Central memory CD4-positive, alpha-beta T cell (primary cell): ENCODE data around the gene C11orf91.
"Not testable (repeated sequence)": the region's sequence is repeated elsewhere in the genome, so short reads cannot be mapped to it uniquely, and the experiment has no call there.

Experiments used
- DNase-seq: peaks from one replicate; pipeline ENCODE4 v3.0.0; 2022

The C11orf91 gene

GRCh38 chr11:33721426-33721825, 20.8 kb upstream of the C11orf91 start:
- DNase-seq, result no peak

DNA sequence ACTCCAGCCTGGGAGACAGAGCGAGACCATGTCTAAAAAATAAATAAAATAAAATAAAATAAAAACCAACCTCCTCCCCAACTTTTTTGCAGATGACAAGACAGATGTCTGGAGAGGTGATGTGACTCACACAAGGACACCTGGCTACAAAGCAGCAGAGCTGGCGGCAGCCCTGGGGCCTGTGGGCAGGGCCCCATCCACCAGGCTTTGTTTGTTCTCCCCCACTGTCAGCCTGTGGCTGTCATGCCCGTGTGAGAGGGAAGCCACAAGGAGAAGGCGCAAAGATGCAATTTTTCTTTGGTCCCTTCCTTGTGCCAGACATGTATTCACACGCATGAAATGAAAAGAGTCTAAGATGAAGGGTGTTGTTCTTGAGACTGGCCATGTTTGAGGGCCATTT, 19.0 kb upstream of the C11orf91 start:
- no peak for DNase-seq

DNA sequence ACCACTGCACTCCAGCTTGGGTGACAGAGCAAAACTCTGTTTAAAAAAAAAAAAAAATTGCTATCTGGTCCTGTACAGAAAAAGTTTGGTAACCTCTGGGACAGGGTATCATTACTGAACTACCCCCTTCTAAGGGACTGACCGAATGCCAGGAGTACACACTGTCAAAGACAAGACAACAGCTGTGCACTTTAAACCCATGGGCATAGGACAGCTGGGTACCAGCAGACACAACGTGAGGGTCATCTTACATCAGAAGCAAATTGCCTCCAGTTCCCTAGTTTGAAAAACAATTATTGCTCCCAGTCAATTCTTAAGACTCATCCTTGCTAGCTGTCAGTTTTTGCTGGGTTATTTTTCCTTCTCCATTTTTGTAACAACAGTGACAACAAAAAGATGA, 17.8 kb upstream of the C11orf91 start:
- no peak for DNase-seq

DNA sequence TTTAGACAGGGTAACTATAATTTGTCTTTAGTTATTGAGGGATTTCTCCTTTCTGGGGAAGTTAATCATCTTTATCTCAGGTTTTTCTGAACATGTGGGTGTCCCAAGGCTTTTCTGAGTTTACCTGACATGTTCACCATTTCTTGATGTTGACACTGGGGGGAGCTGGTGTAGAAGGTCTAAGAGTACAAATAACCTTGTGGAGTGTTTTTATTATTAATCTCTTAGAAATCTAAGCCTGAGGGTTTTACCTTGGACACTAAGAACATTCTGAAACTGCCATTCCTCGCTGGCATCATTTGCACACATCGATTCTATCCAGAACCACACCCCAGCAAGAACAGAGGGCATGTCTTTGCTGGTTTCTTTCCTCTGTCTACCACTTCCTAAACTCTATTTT, 15.6 kb upstream of the C11orf91 start:
- no peak for DNase-seq

DNA sequence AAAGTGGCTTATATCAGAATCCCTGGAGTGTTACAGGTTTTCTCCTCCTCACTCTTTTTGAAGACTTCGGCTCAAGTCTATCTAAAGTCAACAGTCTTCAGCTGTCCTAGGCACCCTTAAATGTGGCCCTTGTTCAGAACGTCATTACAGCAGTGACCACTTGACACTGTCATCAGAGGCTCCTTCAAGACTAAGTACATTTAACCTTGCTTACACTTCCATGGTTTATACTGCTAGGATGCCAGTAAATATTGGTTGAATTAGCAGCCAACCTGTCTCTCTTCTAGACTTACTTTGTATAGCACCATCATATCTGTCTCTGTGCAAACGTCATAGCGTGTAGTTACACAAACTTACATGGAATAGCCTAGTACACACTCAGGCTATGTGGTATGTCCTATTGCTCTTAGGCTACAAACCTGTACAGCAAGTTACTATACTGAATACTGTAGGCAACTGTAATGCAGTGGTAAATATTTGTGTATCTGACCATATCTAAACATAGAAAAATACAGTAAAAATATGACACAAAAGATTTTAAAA, 13.3 kb upstream of the C11orf91 start:
- DNase-seq, result no peak

DNA sequence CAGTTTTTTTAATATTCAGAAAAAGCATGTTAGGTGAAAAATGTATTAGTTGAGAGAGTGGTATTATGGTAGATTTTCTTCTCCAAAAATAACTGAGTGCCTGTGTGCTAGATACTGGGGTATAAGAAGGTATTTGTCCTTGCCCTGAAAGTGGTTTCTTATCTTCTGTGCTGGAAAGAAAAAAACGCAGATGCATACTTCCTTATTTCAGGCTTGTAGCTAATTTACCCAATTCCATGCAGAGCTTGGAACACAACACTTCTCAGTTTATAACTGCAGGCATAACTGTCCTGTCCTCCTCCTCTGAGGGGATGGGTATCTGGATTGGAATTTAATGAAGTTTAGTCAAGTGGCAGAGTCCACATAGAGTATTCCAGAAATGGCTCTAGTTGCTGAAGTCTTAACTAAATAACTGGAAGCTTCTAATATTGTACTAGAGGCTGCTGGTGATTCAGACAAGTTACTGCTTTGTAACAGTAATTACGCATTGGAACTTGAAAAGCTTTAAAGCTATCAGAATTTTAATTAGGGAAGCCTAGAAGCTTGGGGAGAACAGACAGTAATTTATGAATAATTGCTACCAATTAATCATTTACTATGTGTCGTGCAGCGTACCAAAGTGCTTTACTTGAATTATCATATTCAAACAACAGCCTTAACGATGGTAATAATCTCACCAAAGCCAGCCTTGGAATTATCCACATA, 12.7 kb upstream of the C11orf91 start:
- no peak for DNase-seq

GRCh38 chr11:33712436-33712835, 11.8 kb upstream of the C11orf91 start:
- no peak for DNase-seq

DNA sequence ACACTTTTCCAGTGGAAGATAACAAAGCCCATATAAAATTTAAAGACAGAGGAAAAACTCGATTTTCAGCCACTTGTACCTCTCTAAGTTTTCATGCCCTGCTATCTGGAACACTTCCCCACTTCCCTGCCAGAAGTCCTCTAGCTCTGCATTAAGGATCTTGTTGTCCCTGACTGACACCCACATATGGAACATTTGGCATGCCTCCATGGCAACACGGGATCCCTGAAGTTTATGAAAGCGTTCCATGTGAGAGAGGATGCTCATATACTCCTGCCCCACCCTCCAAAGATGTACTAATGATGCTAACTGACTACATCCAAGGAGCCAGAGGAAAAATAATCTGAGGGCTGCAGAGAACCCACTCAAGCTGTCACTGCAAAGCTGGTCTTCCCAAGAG, 8.8 kb upstream of the C11orf91 start:
- DNase-seq, result no peak

DNA sequence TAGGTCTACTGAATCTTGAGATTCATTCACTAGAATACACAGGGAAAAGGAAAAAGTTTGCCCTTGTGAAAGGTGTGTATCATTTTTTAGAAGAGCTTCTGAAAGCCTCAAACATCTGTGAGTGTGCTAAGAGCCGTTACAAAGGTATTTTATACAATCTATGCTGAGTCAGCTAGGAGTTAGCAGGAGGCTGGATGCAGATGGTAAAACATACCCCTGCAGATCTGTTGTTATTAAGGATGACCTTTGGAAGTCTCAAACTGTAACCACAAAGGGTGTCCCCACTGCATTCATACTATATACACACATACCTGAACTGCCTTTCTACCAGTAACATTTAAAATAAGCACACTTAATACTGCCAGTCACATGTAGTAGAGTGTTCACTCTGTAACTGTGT, 8.4 kb upstream of the C11orf91 start:
- DNase-seq, result no peak

- not testable (repeated sequence) for DNase-seq
Measured at GRCh38 chr11:33707831-33708230, 7.2 kb upstream of the C11orf91 start.

- no peak for DNase-seq
Measured at GRCh38 chr11:33706966-33707365, 6.3 kb upstream of the C11orf91 start.

DNA sequence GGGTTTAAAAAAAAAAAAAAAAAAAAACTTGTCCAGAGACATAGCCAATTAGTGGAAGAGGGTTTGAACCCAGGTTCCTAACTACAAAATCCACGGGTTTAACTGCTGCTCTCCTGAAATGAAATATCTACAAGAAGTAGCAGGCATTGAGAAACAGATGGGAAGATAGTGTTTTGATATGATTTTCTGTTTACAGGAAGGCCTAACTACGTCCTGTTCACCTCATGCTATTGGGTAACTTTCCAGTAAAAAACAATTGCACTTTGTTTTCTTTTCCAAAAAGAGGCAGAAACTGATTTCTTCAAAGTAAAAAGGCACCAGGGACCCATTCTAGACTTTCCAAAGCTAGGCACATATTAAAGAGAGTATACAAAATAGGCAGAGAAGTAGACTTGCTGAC, 5.9 kb upstream of the C11orf91 start:
- no peak for DNase-seq

DNA sequence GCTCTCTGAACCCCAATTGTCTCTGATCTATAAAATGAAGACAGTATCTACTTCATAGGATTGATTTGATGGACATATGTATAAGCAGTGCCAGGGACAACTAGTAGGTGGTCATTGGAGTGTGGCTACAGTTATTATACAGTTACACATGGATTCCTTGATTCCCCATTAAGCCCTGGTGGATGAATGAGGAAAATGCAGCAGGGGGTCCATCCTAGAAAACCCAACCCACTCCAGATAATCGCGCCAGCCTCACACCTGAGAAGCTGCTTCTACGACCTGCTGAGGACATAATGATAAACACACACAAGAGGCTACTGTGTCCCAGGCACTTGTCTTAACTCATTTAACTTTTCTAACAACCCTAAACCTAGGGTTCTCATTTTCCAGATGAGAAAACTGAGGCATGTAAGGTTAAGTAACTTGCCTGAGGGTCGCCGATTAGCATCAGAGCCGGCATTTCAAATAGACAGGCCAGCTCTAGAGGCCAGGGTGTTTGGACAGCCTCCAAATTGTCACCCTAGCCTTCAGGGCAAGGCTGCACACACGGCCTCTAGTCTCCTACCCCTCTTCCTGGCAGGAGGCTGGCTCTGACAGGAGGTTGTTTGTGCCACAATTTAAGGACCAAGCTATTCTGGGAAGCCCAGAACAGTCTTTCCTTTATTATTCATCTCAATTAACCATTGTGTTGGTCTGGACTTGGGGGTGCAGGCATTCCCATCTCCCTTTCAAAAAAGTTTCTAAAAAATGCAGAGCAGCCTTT, 3.8 kb upstream of the C11orf91 start:
- no peak for DNase-seq

GRCh38 chr11:33703788-33704187, 3.2 kb upstream of the C11orf91 start:
- no peak for DNase-seq

- DNase-seq, result no peak
Measured at GRCh38 chr11:33703234-33703633, 2.6 kb upstream of the C11orf91 start.

DNA sequence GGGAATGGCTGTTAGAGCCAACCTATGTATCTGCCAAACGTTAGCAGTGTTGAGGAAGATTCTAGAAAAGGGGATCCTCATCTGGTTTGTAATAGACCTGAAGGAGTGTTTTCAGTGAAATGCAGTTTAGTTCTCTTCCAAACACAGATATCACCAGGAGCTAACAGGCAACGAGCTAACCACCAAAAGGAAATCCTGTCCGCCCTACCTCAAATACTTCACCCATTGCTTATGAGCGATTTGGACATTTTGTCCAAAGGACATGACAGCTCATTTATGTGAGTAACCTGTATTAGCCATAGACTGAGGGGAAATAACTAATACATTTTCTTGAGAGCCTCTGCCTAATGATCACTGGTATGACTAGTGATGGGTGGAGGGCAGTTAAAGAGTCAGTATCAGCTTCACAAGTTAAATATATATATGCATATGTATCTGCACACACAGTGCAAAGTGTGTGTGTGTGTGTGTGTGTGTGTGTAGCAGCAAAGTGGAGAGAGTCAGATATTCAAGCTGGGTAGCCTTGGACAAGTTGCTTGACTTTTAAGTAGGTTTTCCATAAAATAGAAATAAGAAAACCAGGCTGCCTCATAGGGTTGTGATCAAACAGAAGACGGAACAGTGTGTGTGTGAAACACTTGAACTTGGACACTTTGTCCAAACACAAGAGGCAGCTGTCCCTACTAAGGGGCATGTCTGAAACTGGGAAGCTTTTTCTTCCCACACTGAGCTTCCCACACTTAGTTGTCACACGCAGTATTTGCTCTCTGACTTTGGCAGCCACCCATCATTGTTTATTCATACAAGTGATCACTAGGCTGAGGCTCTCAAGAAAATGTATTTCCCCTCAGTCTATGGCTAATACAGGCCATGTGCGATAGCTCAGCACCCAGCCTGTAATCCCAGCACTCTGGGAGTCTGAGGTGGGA, 940 bp upstream of the C11orf91 start:
- DNase-seq, result no peak

GRCh38 chr11:33700063-33700501, 544 bp downstream of the C11orf91 start:
- DNase-seq, result no peak

DNA sequence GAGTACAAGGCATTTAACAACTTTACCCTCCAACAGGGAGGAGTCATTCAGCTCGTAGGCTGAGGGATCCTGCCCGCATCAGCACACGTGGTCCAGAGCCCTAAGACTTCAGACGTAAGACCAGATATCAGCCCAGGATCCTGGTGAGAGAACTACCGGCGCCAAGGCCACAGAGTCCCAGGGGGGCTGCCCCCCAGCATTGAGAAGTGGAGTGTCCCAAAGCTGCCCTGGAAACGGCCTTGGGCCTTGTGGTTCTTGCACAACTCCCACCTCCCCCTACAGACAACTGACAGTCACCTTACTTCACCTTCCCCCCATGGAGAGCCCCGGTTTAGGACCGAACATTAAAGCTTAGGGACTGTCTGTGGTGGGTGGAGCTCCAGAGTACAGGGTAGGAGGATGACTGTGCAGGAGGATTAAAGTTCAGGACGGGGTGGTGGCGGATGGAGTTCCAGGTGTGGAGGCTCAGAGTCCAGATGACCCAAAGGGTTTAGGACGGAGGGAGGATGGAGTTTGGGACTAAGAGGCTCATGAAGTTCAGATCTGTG, 1.0 kb downstream of the C11orf91 start:
- no peak for DNase-seq

DNA sequence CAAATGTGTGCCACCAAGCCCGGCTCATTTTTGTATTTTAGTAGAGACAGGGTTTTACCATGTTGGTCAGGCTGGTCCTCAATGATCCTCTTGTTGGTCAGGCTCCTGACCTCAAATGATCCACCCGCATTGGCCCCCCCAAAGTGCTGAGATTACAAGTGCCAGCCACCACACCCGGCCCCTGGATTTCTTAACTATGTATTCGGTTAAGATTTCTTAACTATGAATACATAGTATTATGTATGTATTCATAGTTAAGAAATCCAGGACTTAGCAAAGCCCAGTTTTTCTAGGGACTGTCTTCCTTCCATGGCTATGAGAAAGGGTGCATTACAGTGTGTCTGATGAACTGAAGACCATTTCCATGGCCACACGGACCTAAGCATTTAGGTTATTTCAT, 1.7 kb downstream of the C11orf91 start:
- no peak for DNase-seq

GRCh38 chr11:33697997-33698396, 2.6 kb downstream of the C11orf91 start:
- DNase-seq, result no peak

GRCh38 chr11:33696931-33697638, 3.5 kb downstream of the C11orf91 start:
- DNase-seq, result no peak

DNA sequence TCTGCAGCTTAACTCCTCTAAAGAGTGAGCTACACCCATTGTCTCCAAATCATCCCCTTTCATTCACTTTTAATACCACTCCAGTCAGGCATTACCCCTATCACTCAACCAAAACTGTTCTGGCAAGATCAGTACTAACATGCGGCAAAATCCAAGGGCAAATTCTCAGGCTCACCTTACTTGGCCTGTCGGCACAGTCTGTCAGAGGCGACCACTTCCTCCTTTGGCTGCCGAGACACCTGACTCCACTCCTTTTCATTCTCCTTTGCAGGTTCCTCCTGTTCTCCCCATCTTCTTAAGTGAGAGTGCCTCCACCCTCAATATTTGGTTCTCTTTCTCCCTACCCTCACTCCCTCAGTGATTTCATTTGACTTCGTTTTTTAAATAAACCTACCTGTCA, 4.2 kb downstream of the C11orf91 start:
- no peak for DNase-seq
